Liver (tissue), 3 donors: Measurements from ENCODE around the gene ST8SIA1.

ENCODE experiments used
- EGR1 ChIP-seq, 2 donors: IDR thresholded peaks; 2 replicates each; pipeline ENCODE4 v1.6.1; 2016 to 2018; ENCODE audit warnings: antibody characterized with exemption in 2 of 2, low read depth in 2 of 2
- FOXA1 ChIP-seq: IDR thresholded peaks from 2 replicates; pipeline ENCODE4 v1.6.1; 2016; ENCODE audit warnings: antibody characterized with exemption
- GABPA ChIP-seq, 2 donors: IDR thresholded peaks in 1 of 2; conservative IDR thresholded peaks in 1 of 2; 2 replicates each; pipeline ENCODE4 v1.6.1; 2016; ENCODE audit warnings: antibody characterized with exemption in 2 of 2, mild to moderate bottlenecking in 1 of 2, moderate library complexity in 1 of 2
- HNF4A ChIP-seq, 2 donors: conservative IDR thresholded peaks; 2 replicates each; pipeline ENCODE4 v1.6.1; 2016; ENCODE audit warnings: antibody characterized with exemption in 2 of 2, mild to moderate bottlenecking in 2 of 2
- JUND ChIP-seq, 2 donors: IDR thresholded peaks; 2 replicates each; pipeline ENCODE4 v1.6.1; 2016; ENCODE audit warnings: antibody characterized with exemption in 2 of 2
- RAD21 ChIP-seq, 2 donors: IDR thresholded peaks; 2 replicates each; pipeline ENCODE4 v1.6.1; 2016; ENCODE audit warnings: antibody characterized with exemption in 2 of 2, mild to moderate bottlenecking in 2 of 2
- TAF1 ChIP-seq: conservative IDR thresholded peaks from 2 replicates; pipeline ENCODE4 v1.6.1; 2016; ENCODE audit warnings: antibody characterized with exemption, mild to moderate bottlenecking
- YY1 ChIP-seq: IDR thresholded peaks from 2 replicates; pipeline ENCODE4 v1.6.1; 2016; ENCODE audit warnings: antibody characterized with exemption, mild to moderate bottlenecking
- TF ChIP-seq, protein P1 (sequence below): fragments of 150-350 bp; IDR thresholded peaks from 2 replicates; pipeline ENCODE4 v1.5.1; 2017; ENCODE audit warnings: improper control_type of control experiment, low read depth, low read length; ENCODE audit not compliant: missing input control
- TF ChIP-seq, protein P2 (sequence below): IDR thresholded peaks from 2 replicates; pipeline ENCODE4 v1.6.1; 2016; ENCODE audit warnings: antibody characterized with exemption
- TF ChIP-seq, protein P3 (sequence below): IDR thresholded peaks from 2 replicates; pipeline ENCODE4 v1.6.1; 2016; ENCODE audit warnings: antibody characterized with exemption, mild to moderate bottlenecking
- TF ChIP-seq, protein P4 (sequence below): IDR thresholded peaks from 2 replicates; pipeline ENCODE4 v1.6.1; 2016; ENCODE audit warnings: antibody characterized with exemption
- TF ChIP-seq, protein P5 (sequence below): IDR thresholded peaks from 2 replicates; pipeline ENCODE4 v1.6.1; 2016; ENCODE audit warnings: antibody characterized with exemption
- donor health status: healthy.
- donor health status: healthy.

DNA sequence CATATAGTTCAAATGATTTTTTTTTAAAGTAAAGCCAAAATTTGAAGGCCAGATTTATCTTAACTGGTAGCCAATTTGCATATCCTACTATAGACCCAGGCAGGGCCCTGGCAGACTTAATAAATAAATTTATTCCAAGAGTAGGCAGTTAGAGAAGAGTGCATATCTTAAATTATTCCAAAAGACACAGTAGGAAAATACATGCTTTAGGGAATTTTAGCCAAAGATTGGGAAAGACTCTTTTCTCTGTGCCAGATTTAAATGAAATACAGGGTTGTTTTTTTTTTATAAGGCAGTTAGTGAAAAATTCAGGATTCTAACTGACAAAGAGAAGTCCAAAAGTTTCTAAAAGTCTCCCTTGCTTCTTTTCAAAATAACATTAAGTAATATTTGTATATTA is 65.5 kb downstream of the ST8SIA1 start:
- TF ChIP-seq, protein P1, sequence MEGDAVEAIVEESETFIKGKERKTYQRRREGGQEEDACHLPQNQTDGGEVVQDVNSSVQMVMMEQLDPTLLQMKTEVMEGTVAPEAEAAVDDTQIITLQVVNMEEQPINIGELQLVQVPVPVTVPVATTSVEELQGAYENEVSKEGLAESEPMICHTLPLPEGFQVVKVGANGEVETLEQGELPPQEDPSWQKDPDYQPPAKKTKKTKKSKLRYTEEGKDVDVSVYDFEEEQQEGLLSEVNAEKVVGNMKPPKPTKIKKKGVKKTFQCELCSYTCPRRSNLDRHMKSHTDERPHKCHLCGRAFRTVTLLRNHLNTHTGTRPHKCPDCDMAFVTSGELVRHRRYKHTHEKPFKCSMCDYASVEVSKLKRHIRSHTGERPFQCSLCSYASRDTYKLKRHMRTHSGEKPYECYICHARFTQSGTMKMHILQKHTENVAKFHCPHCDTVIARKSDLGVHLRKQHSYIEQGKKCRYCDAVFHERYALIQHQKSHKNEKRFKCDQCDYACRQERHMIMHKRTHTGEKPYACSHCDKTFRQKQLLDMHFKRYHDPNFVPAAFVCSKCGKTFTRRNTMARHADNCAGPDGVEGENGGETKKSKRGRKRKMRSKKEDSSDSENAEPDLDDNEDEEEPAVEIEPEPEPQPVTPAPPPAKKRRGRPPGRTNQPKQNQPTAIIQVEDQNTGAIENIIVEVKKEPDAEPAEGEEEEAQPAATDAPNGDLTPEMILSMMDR: no peak
- no peak for TF ChIP-seq EGR1 (IDR thresholded peaks at IDR 0.05; ENCODE audit: low read depth in 2 of 2)
- TF ChIP-seq, protein P2, sequence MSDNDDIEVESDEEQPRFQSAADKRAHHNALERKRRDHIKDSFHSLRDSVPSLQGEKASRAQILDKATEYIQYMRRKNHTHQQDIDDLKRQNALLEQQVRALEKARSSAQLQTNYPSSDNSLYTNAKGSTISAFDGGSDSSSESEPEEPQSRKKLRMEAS: no peak
- TF ChIP-seq HNF4A (conservative IDR thresholded peaks at IDR 0.05): no peak
- no peak for TF ChIP-seq JUND (IDR thresholded peaks at IDR 0.05)
- TF ChIP-seq FOXA1: no peak
- TF ChIP-seq, protein P3, sequence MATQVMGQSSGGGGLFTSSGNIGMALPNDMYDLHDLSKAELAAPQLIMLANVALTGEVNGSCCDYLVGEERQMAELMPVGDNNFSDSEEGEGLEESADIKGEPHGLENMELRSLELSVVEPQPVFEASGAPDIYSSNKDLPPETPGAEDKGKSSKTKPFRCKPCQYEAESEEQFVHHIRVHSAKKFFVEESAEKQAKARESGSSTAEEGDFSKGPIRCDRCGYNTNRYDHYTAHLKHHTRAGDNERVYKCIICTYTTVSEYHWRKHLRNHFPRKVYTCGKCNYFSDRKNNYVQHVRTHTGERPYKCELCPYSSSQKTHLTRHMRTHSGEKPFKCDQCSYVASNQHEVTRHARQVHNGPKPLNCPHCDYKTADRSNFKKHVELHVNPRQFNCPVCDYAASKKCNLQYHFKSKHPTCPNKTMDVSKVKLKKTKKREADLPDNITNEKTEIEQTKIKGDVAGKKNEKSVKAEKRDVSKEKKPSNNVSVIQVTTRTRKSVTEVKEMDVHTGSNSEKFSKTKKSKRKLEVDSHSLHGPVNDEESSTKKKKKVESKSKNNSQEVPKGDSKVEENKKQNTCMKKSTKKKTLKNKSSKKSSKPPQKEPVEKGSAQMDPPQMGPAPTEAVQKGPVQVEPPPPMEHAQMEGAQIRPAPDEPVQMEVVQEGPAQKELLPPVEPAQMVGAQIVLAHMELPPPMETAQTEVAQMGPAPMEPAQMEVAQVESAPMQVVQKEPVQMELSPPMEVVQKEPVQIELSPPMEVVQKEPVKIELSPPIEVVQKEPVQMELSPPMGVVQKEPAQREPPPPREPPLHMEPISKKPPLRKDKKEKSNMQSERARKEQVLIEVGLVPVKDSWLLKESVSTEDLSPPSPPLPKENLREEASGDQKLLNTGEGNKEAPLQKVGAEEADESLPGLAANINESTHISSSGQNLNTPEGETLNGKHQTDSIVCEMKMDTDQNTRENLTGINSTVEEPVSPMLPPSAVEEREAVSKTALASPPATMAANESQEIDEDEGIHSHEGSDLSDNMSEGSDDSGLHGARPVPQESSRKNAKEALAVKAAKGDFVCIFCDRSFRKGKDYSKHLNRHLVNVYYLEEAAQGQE: no peak
- TF ChIP-seq, protein P4, sequence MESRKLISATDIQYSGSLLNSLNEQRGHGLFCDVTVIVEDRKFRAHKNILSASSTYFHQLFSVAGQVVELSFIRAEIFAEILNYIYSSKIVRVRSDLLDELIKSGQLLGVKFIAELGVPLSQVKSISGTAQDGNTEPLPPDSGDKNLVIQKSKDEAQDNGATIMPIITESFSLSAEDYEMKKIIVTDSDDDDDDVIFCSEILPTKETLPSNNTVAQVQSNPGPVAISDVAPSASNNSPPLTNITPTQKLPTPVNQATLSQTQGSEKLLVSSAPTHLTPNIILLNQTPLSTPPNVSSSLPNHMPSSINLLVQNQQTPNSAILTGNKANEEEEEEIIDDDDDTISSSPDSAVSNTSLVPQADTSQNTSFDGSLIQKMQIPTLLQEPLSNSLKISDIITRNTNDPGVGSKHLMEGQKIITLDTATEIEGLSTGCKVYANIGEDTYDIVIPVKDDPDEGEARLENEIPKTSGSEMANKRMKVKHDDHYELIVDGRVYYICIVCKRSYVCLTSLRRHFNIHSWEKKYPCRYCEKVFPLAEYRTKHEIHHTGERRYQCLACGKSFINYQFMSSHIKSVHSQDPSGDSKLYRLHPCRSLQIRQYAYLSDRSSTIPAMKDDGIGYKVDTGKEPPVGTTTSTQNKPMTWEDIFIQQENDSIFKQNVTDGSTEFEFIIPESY: no peak
- no peak for TF ChIP-seq TAF1
- TF ChIP-seq RAD21 (IDR thresholded peaks at IDR 0.05): no peak
- no peak for TF ChIP-seq GABPA (IDR thresholded peaks at IDR 0.05 in 1 of 2, conservative IDR thresholded peaks at IDR 0.05 in 1 of 2)
- TF ChIP-seq, protein P5, sequence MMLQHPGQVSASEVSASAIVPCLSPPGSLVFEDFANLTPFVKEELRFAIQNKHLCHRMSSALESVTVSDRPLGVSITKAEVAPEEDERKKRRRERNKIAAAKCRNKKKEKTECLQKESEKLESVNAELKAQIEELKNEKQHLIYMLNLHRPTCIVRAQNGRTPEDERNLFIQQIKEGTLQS: no peak
- no peak for TF ChIP-seq YY1
